ENCODE measurements around the gene C1orf21. TPM values are rescaled to one million over a fixed set of nuclear protein-coding genes. Genes with fewer than 3 reads are reported as not detected.

C1orf21 gene
- polyA plus RNA-seq, 1 donor, result 59.4 TPM

GRCh38 chr1:184359909-184360308 lies 26.9 kb upstream of the C1orf21 start:
- WGBS (ENCODE audit: insufficient coverage, low lambda C conversion rate), result 100% methylated on average over 2 of the region's 3 CpGs
- H3K4me3 ChIP-seq (ENCODE audit: low read length), result no peak overlapping the region
- no peaks in the 10 kb centered on the region for H3K27me3 ChIP-seq (ENCODE audit: control insufficient read depth, insufficient read depth, low read length)
- no peaks in the 10 kb centered on the region for H3K36me3 ChIP-seq (ENCODE audit: control insufficient read depth, insufficient read depth, low read length)
- no peaks in the 10 kb centered on the region for H3K4me1 ChIP-seq (ENCODE audit: control insufficient read depth, insufficient read depth, low read length)
- H3K27ac ChIP-seq (ENCODE audit: low read length), result no peak overlapping the region
- no peak for DNase-seq
- no peaks in the 10 kb centered on the region for H3K9me3 ChIP-seq (ENCODE audit: control insufficient read depth, low read depth, low read length)

DNA sequence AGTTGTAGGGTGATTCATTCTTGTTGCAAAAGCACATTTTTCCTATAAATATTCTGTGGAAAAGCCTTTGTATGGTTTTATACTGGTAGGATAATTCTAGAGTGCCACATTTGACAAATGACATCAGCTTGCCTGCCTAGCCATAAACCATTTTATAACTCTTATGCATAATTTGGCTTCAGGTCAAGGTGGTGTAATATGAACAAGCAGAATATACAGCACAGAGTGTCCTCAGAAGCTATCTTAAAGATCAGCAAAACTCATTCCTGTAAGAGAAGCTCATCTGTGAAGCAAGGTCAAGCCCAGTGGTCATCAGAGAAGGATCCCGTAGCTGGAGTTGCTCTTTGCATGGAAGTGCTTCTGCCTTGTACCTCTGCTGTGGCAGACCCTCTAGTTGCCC lies 24.0 kb upstream of the C1orf21 start:
- Histone ChIP-seq H3K4me1 (ENCODE audit: control insufficient read depth, insufficient read depth, low read length) (no peaks in the 10 kb centered on the region), H3K9me3 (ENCODE audit: control insufficient read depth, low read depth, low read length) (no peaks in the 10 kb centered on the region), H3K27ac (ENCODE audit: low read length) (no peak overlapping the region), H3K4me3 (ENCODE audit: low read length) (no peak overlapping the region), H3K36me3 (ENCODE audit: control insufficient read depth, insufficient read depth, low read length) (no peaks in the 10 kb centered on the region), H3K27me3 (ENCODE audit: control insufficient read depth, insufficient read depth, low read length) (no peaks in the 10 kb centered on the region)
- WGBS (ENCODE audit: insufficient coverage, low lambda C conversion rate), result no CpG with 5 or more reads among the region's 1 CpG
- DNase-seq, result no peak

DNA sequence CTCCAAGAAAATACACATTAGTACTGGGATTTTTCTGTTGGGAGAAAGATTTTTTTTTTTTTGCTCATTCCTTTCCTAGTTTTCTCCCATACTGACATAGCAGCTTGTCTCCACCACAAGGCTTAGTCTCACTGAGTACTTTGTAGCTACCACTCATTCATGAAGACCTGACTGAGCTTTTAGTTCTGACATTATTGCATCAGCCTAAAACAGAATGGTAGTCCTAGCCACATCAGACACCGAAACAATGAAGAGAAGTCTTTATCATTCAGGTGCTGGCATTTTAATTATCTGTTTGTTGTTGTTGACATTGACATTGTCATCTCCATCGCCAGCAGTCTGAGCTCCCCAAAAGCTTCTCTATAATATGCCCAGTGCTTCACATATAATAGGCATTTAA lies 21.1 kb upstream of the C1orf21 start:
- Histone ChIP-seq H3K9me3 (ENCODE audit: control insufficient read depth, low read depth, low read length) (no peaks in the 10 kb centered on the region), H3K27me3 (ENCODE audit: control insufficient read depth, insufficient read depth, low read length) (no peaks in the 10 kb centered on the region), H3K4me3 (ENCODE audit: low read length) (no peak overlapping the region), H3K27ac (ENCODE audit: low read length) (no peak overlapping the region), H3K36me3 (ENCODE audit: control insufficient read depth, insufficient read depth, low read length) (no peaks in the 10 kb centered on the region), H3K4me1 (ENCODE audit: control insufficient read depth, insufficient read depth, low read length) (no peaks in the 10 kb centered on the region)
- DNase-seq, result no peak
- no CpG with 5 or more reads among the region's 2 CpGs for WGBS (ENCODE audit: insufficient coverage, low lambda C conversion rate)

DNA sequence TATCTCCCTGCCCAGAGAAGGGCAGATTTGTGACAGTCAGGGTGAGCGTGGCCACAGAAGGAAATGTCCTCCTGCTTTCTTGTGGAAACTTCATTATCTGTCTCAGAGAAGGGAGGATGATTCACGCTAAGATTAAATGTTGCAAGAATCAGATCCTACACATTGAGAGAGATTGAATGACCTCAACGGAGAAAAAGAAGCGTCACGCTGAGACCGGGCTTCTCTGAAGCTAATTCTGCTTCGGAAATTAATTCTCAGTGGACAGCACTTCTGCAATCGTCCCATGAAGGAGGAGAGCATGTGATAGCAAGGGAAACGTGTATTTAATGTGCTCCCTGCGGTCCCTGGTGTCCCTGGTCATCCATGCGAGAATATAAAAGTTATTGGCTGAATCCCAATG lies 19.8 kb upstream of the C1orf21 start:
- Histone ChIP-seq H3K36me3 (ENCODE audit: control insufficient read depth, insufficient read depth, low read length) (no peaks in the 10 kb centered on the region), H3K27ac (ENCODE audit: low read length) (no peak overlapping the region), H3K27me3 (ENCODE audit: control insufficient read depth, insufficient read depth, low read length) (peaks cover 3% of the 10 kb centered on the region), H3K9me3 (ENCODE audit: control insufficient read depth, low read depth, low read length) (no peaks in the 10 kb centered on the region), H3K4me1 (ENCODE audit: control insufficient read depth, insufficient read depth, low read length) (no peaks in the 10 kb centered on the region), H3K4me3 (ENCODE audit: low read length) (no peak overlapping the region)
- DNase-seq, result no peak
- WGBS (ENCODE audit: insufficient coverage, low lambda C conversion rate), result no CpG with 5 or more reads among the region's 11 CpGs

DNA sequence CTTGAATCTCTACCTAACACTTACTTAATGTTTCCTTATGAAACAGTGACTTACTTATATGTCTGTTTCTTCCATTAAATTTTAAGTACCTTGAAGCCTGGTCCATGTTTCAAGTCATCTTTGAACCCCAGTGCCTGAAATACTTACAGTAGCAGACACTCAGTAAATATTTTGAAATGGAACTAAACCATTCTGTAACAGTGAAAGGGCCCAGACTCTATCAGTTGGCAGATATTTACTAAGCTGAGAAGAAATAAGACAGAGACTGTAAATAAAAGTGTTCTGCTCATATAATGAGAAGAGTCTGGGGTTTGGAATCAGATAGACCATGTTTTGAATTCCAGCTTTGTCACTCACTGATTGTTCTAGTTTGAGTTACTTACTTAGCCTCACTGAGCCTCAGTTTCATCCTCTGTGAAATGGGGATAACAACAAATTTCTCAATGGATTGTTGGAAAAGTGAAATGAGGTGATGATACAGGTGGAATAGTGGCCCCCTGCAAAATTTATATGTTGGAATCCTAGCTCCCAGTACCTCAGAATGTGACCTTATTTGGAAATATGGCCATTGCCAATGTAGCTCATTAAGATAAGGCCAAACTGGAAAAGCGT lies 19.3 kb upstream of the C1orf21 start:
- H3K27me3 ChIP-seq (ENCODE audit: control insufficient read depth, insufficient read depth, low read length), result peaks cover 3% of the 10 kb centered on the region
- no peak overlapping the region for H3K4me3 ChIP-seq (ENCODE audit: low read length)
- no peaks in the 10 kb centered on the region for H3K36me3 ChIP-seq (ENCODE audit: control insufficient read depth, insufficient read depth, low read length)
- no peaks in the 10 kb centered on the region for H3K4me1 ChIP-seq (ENCODE audit: control insufficient read depth, insufficient read depth, low read length)
- no peak overlapping the region for H3K27ac ChIP-seq (ENCODE audit: low read length)
- no peak for DNase-seq
- H3K9me3 ChIP-seq (ENCODE audit: control insufficient read depth, low read depth, low read length), result no peaks in the 10 kb centered on the region
- 80% methylated on average over 1 of the region's 1 CpG for WGBS (ENCODE audit: insufficient coverage, low lambda C conversion rate)

DNA sequence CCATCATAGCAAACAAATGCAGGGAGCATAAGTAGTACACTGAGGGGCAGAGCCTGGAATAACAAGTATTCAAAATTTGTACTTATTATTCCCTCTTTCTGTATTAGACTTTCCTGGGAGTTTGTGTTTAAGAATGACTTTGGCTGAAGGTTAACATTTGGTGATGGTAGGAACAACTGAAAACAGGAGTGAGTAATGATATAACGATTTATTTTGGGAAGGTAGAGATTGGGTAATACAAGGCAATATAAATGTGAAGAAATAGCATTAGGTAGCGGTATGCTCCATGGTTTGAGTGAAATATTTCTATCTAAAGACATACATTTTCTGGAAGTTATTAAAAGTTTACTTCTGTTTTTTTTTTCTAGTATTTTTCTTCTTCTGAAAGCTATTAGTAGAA lies 18.5 kb upstream of the C1orf21 start:
- Histone ChIP-seq H3K36me3 (ENCODE audit: control insufficient read depth, insufficient read depth, low read length) (no peaks in the 10 kb centered on the region), H3K4me3 (ENCODE audit: low read length) (no peak overlapping the region), H3K9me3 (ENCODE audit: control insufficient read depth, low read depth, low read length) (no peaks in the 10 kb centered on the region), H3K27ac (ENCODE audit: low read length) (no peak overlapping the region), H3K4me1 (ENCODE audit: control insufficient read depth, insufficient read depth, low read length) (no peaks in the 10 kb centered on the region), H3K27me3 (ENCODE audit: control insufficient read depth, insufficient read depth, low read length) (peaks cover 3% of the 10 kb centered on the region)
- WGBS (ENCODE audit: insufficient coverage, low lambda C conversion rate), result 100% methylated on average over 2 of the region's 2 CpGs
- DNase-seq, result no peak

DNA sequence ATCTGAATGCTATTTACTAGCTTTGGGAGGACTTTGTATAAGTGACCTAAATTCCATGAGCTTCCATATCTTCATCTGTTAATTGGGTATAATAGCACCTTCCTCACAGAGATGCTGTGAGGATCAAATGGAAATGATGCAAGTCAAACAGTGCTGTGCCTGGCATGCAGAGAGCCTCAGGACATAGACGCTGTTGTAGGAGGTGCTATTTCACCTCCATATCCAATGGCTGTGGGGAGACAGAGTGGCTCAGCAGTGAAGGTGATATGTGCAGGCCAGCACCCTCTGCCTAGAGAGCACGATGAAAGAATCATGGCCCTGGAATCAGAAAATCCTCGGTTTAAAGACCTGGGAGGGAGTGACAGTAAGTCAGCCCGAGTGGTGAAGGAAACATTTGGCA lies 16.0 kb upstream of the C1orf21 start:
- DNase-seq, result no peak
- no peak overlapping the region for H3K27ac ChIP-seq (ENCODE audit: low read length)
- H3K27me3 ChIP-seq (ENCODE audit: control insufficient read depth, insufficient read depth, low read length), result peaks cover 3% of the 10 kb centered on the region
- no peaks in the 10 kb centered on the region for H3K4me1 ChIP-seq (ENCODE audit: control insufficient read depth, insufficient read depth, low read length)
- no peaks in the 10 kb centered on the region for H3K9me3 ChIP-seq (ENCODE audit: control insufficient read depth, low read depth, low read length)
- H3K36me3 ChIP-seq (ENCODE audit: control insufficient read depth, insufficient read depth, low read length), result no peaks in the 10 kb centered on the region
- H3K4me3 ChIP-seq (ENCODE audit: low read length), result no peak overlapping the region
- WGBS (ENCODE audit: insufficient coverage, low lambda C conversion rate), result no CpG with 5 or more reads among the region's 4 CpGs

DNA sequence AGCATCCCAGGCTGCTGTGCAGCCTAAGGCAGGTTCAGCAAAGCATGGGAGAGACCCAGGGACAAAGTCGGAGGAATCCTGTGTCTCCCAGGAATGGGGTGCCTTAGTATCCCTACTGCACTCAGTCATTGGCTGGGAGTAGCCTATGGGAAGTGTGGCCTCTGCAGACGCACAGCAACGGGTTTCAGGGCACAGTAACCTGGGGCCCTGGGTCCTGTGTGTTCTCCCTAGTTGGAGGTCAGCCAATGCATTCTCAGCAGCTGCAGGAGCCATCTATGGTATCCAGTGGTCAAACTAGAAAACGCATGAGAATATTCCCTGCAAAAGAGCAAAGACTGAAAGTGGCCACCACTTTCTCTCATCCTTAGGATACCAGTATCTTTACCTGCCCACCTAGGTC lies 13.7 kb upstream of the C1orf21 start:
- no CpG with 5 or more reads among the region's 4 CpGs for WGBS (ENCODE audit: insufficient coverage, low lambda C conversion rate)

GRCh38 chr1:184376369-184376768 lies 10.5 kb upstream of the C1orf21 start:
- no CpG with 5 or more reads among the region's 5 CpGs for WGBS (ENCODE audit: insufficient coverage, low lambda C conversion rate)
- Histone ChIP-seq H3K27ac (ENCODE audit: low read length) (no peak overlapping the region), H3K36me3 (ENCODE audit: control insufficient read depth, insufficient read depth, low read length) (no peaks in the 10 kb centered on the region), H3K4me3 (ENCODE audit: low read length) (no peak overlapping the region), H3K9me3 (ENCODE audit: control insufficient read depth, low read depth, low read length) (no peaks in the 10 kb centered on the region), H3K27me3 (ENCODE audit: control insufficient read depth, insufficient read depth, low read length) (no peaks in the 10 kb centered on the region), H3K4me1 (ENCODE audit: control insufficient read depth, insufficient read depth, low read length) (no peaks in the 10 kb centered on the region)
- no peak for DNase-seq

More for the DNA sequence above, 13.7 kb upstream of the C1orf21 start:
- DNase-seq, result no peak
- no peaks in the 10 kb centered on the region for H3K36me3 ChIP-seq (ENCODE audit: control insufficient read depth, insufficient read depth, low read length)
- no peaks in the 10 kb centered on the region for H3K4me1 ChIP-seq (ENCODE audit: control insufficient read depth, insufficient read depth, low read length)
- no peak overlapping the region for H3K4me3 ChIP-seq (ENCODE audit: low read length)
- H3K9me3 ChIP-seq (ENCODE audit: control insufficient read depth, low read depth, low read length), result no peaks in the 10 kb centered on the region
- H3K27ac ChIP-seq (ENCODE audit: low read length), result no peak overlapping the region
- peaks cover 3% of the 10 kb centered on the region for H3K27me3 ChIP-seq (ENCODE audit: control insufficient read depth, insufficient read depth, low read length)

DNA sequence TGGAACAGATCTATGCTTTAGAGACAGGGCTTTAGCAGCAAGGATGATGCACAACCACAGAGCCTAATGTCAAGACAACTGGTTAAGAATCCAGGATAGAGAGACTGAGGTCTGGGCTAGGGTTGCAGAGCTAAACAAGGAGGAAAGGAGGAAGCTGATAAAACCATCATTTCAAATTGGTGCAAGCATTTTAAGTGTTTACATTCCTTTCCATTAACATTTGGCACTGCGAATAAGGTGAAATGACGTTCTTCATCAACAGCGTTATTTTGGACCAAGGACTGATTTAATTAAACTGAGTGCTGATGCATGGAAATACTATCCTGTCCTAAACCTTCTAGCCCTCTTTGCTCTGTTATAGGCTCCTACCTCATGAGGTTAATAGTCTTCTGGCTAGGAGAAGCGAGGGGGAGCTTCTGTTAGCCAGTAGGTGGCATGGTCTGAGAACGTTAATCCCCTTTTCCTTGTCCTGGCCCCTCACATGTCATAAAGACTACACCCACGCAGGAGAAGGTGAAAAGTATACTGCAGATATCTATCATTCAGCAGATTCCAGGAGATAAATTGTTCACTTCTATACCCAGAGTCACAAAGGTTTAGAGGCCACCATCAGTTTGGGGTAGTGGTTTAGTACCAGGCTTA lies 7.6 kb upstream of the C1orf21 start:
- WGBS (ENCODE audit: insufficient coverage, low lambda C conversion rate), result 63% methylated on average over 2 of the region's 6 CpGs
- Histone ChIP-seq H3K4me3 (ENCODE audit: low read length) (no peak overlapping the region), H3K9me3 (ENCODE audit: control insufficient read depth, low read depth, low read length) (no peaks in the 10 kb centered on the region), H3K4me1 (ENCODE audit: control insufficient read depth, insufficient read depth, low read length) (no peaks in the 10 kb centered on the region), H3K36me3 (ENCODE audit: control insufficient read depth, insufficient read depth, low read length) (no peaks in the 10 kb centered on the region), H3K27ac (ENCODE audit: low read length) (no peak overlapping the region), H3K27me3 (ENCODE audit: control insufficient read depth, insufficient read depth, low read length) (no peaks in the 10 kb centered on the region)
- DNase-seq, result peak in 1 of 2 donors; percentile 30

DNA sequence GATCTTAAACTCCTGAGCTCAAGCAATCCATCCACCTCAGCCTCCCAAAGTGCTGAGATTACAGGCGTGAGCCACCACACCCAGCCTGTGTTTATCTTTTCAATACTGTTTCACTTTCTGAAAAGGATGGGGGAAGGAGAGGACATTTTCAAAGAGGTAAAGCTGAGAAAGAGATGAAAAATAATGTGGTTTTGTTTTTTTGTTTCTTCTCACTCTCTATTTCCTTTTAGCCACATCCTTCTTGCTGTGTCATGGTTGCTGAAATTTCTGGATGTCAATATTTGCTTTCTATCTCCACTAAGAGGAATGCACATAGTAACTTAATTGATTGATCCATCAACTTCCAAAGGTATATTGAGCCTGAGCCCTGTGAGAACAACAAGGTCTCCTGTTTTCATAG lies 6.4 kb upstream of the C1orf21 start:
- H3K27me3 ChIP-seq (ENCODE audit: control insufficient read depth, insufficient read depth, low read length), result no peaks in the 10 kb centered on the region
- no peaks in the 10 kb centered on the region for H3K36me3 ChIP-seq (ENCODE audit: control insufficient read depth, insufficient read depth, low read length)
- no peaks in the 10 kb centered on the region for H3K4me1 ChIP-seq (ENCODE audit: control insufficient read depth, insufficient read depth, low read length)
- no peak overlapping the region for H3K27ac ChIP-seq (ENCODE audit: low read length)
- no peak for DNase-seq
- H3K4me3 ChIP-seq (ENCODE audit: low read length), result no peak overlapping the region
- no peaks in the 10 kb centered on the region for H3K9me3 ChIP-seq (ENCODE audit: control insufficient read depth, low read depth, low read length)
- no CpG with 5 or more reads among the region's 1 CpG for WGBS (ENCODE audit: insufficient coverage, low lambda C conversion rate)
